A549 (cell line): Measurements from ENCODE around the gene ETV1. TPM values are rescaled to one million over a fixed set of nuclear protein-coding genes. Genes with fewer than 3 reads are reported as not detected.

Experiments used
- ATAC-seq, 2 experiments: fragments of 200-7000 bp in 1 of 2; fragments of >200 bp in 1 of 2; cut with Nextera tagmentation in 1 of 2; cut with Tn5 transposase in 1 of 2; 3 replicates each; pipeline versions ENCODE4 v1.8.0 to v1.9.1; 2018 to 2020; ENCODE audit warnings: mild to moderate bottlenecking in 1 of 2, moderate library complexity in 1 of 2
- CTCF ChIA-PET: fragments of 300-600 bp; sonication (Branson Sonifier 250); formaldehyde crosslinking; extraction: SDS; loops from one replicate; lab custom pipeline; 2021; ENCODE audit warnings: antibody characterized with exemption, inconsistent platforms; lab: Yijun Ruan, JAX
- POLR2A ChIA-PET: fragments of 350-600 bp; formaldehyde crosslinking; extraction: SDS; loops from one replicate; lab custom pipeline; 2021; ENCODE audit warnings: antibody characterized with exemption, inconsistent platforms; lab: Yijun Ruan, JAX
- DNase-seq, 2 experiments: peaks; one replicate each; pipeline versions ENCODE4 v3.0.0 to v3.0.0-alpha.2; 2011 to 2016; ENCODE audit warnings: low read depth in 1 of 2, low spot score in 1 of 2
- FAIRE-seq: peaks from 2 replicates; lab custom pipeline; 2011; peaks lifted over from hg19 to GRCh38; lab: Jason Lieb, UNC
- H3K27ac ChIP-seq, 2 experiments: fragments of >200 bp; sonication (Bioruptor Twin); formaldehyde crosslinking; 3 replicates each; pipeline ENCODE4 v1.5.1; 2016 to 2017
- H3K4me1 ChIP-seq: fragments of >200 bp; sonication (Bioruptor Twin); formaldehyde crosslinking; 3 replicates; pipeline ENCODE4 v1.6.1; 2016
- H3K4me2 ChIP-seq: fragments of >200 bp; sonication (Bioruptor Twin); formaldehyde crosslinking; 3 replicates; pipeline ENCODE4 v1.6.1; 2016
- H3K4me3 ChIP-seq: fragments of >200 bp; sonication (Bioruptor Twin); formaldehyde crosslinking; 3 replicates; pipeline ENCODE4 v1.5.1; 2016
- H3K9me3 ChIP-seq: fragments of >200 bp; sonication (Bioruptor Twin); formaldehyde crosslinking; 3 replicates; pipeline ENCODE4 v1.6.1; 2016
- CBX2 ChIP-seq: fragments of 200-600 bp; sonication (generic); IDR thresholded peaks from 2 replicates; pipeline ENCODE4 v1.6.1; 2016; ENCODE audit warnings: low read depth, mild to moderate bottlenecking, borderline replicate concordance
- EHMT2 ChIP-seq: fragments of 200-600 bp; sonication (generic); IDR thresholded peaks from 2 replicates; pipeline ENCODE4 v1.6.1; 2016; ENCODE audit warnings: antibody characterized with exemption, low read depth, mild to moderate bottlenecking, moderate library complexity
- EP300 ChIP-seq, 2 experiments: fragments of >200 bp; sonication (Bioruptor Twin); formaldehyde crosslinking; IDR thresholded peaks; 2 replicates in 1 of 2; 3 replicates in 1 of 2; pipeline ENCODE4 v1.6.1; 2016 to 2017
- ESRRA ChIP-seq: fragments of 150-350 bp; IDR thresholded peaks from 2 replicates; pipeline ENCODE4 v1.6.1; 2014; ENCODE audit warnings: mild to moderate bottlenecking, low read length, borderline replicate concordance
- HDAC2 ChIP-seq: fragments of 200-600 bp; sonication (generic); IDR thresholded peaks from 2 replicates; pipeline ENCODE4 v1.6.1; 2016
- JUN ChIP-seq, 2 experiments: fragments of >200 bp; sonication (Bioruptor Twin); formaldehyde crosslinking; IDR thresholded peaks; 2 replicates in 1 of 2; 3 replicates in 1 of 2; pipeline ENCODE4 v1.6.1; 2016 to 2017
- MAFK ChIP-seq: fragments of 450-650 bp; IDR thresholded peaks from 2 replicates; pipeline ENCODE4 v1.6.1; 2014; ENCODE audit not compliant: partially characterized antibody
- MAZ ChIP-seq: fragments of 150-350 bp; IDR thresholded peaks from 2 replicates; pipeline ENCODE4 v1.6.1; 2014; ENCODE audit warnings: antibody characterized with exemption, low read depth, low read length, borderline replicate concordance
- MYC ChIP-seq: IDR thresholded peaks from 2 replicates; pipeline ENCODE4 v1.6.1; 2012; ENCODE audit warnings: mild to moderate bottlenecking, inconsistent platforms, low read length, improper control_type of control experiment, borderline replicate concordance
- PHF8 ChIP-seq: fragments of 200-600 bp; sonication (generic); IDR thresholded peaks from 2 replicates; pipeline ENCODE4 v1.6.1; 2016; ENCODE audit warnings: low read depth, mild to moderate bottlenecking, antibody characterized with exemption, moderate library complexity, borderline replicate concordance
- POLR2AphosphoS2 ChIP-seq: conservative IDR thresholded peaks from 2 replicates; pipeline ENCODE4 v1.6.1; 2012; ENCODE audit warnings: low read length, improper control_type of control experiment, inconsistent platforms
- RAD21 ChIP-seq, 2 experiments: fragments of >200 bp in 1 of 2; sonication (Bioruptor Twin) in 1 of 2; formaldehyde crosslinking in 1 of 2; IDR thresholded peaks in 1 of 2; conservative IDR thresholded peaks in 1 of 2; 2 replicates in 1 of 2; 3 replicates in 1 of 2; pipeline ENCODE4 v1.6.1; 2012 to 2018; ENCODE audit warnings: inconsistent platforms in 1 of 2
- RCOR1 ChIP-seq: fragments of 150-350 bp; IDR thresholded peaks from 2 replicates; pipeline ENCODE4 v1.6.1; 2014; ENCODE audit warnings: antibody characterized with exemption, low read length, low read depth
- RNF2 ChIP-seq: fragments of 200-600 bp; sonication (generic); IDR thresholded peaks from 2 replicates; pipeline ENCODE4 v1.6.1; 2016; ENCODE audit warnings: low read depth, mild to moderate bottlenecking, antibody characterized with exemption, moderate library complexity, borderline replicate concordance
- SMC3 ChIP-seq: fragments of >200 bp; sonication (Bioruptor Twin); formaldehyde crosslinking; IDR thresholded peaks from 3 replicates; pipeline ENCODE4 v1.6.1; 2018; ENCODE audit warnings: inconsistent platforms
- SREBF2 ChIP-seq: fragments of 450-650 bp; IDR thresholded peaks from 2 replicates; pipeline ENCODE4 v1.6.1; 2014; ENCODE audit warnings: mild to moderate bottlenecking, moderate library complexity
- ZC3H11A ChIP-seq: fragments of 450-650 bp; IDR thresholded peaks from 2 replicates; pipeline ENCODE4 v1.6.1; 2014; ENCODE audit warnings: antibody characterized with exemption, mild to moderate bottlenecking
- ZFP36 ChIP-seq: fragments of 450-650 bp; IDR thresholded peaks from 2 replicates; pipeline ENCODE4 v1.6.1; 2014; ENCODE audit warnings: borderline replicate concordance; ENCODE audit not compliant: partially characterized antibody
- ZNF302 ChIP-seq: fragments of 250-450 bp; sonication (Bioruptor Pico); IDR thresholded peaks from 2 replicates; pipeline ENCODE4 v1.9.0; 2021; ENCODE audit warnings: inconsistent platforms, mild to moderate bottlenecking, moderate library complexity
- ZSCAN20 ChIP-seq: fragments of 250-450 bp; sonication (Bioruptor Pico); IDR thresholded peaks from 2 replicates; pipeline ENCODE4 v1.8.0; 2022; ENCODE audit warnings: mild to moderate bottlenecking, moderate library complexity
- WGBS: methylation state at CpG from one replicate; pipeline ENCODE4 v1.1.6; 2017; ENCODE audit errors: missing lambda C conversion rate; 5-methylcytosine and 5-hydroxymethylcytosine counted together
- polyA plus RNA-seq, 4 experiments: library from polyadenylated mRNA; depleted of rRNA in 3 of 4; stranded (reverse); fragments of >200 nt; fragmentation: RNase III in 1 of 4; extraction: RNeasy Plus Mini Kit Qiagen cat#74134 plus additional on column Dnase treatment in 1 of 4; gene quantifications; 2 replicates in 3 of 4; 3 replicates in 1 of 4; pipeline ENCODE4 v1.2.3, GENCODE V29; 2011 to 2017
- TF ChIP-seq, protein P1 (sequence below): fragments of 250-450 bp; sonication (Bioruptor Pico); IDR thresholded peaks from 2 replicates; pipeline ENCODE4 v1.5.0; 2020; ENCODE audit warnings: low read depth, mild to moderate bottlenecking, moderate library complexity
- TF ChIP-seq, protein P2 (sequence below): IDR thresholded peaks from 2 replicates; pipeline ENCODE4 v1.6.1; 2012
- TF ChIP-seq, protein P3 (sequence below): IDR thresholded peaks from 2 replicates; pipeline ENCODE4 v1.6.1; 2012
- TF ChIP-seq, protein P4 (sequence below): fragments of 450-650 bp; IDR thresholded peaks from 2 replicates; pipeline ENCODE4 v1.6.1; 2014; ENCODE audit warnings: antibody characterized with exemption
- TF ChIP-seq, protein P5 (sequence below): fragments of >200 bp; sonication (Bioruptor Twin); formaldehyde crosslinking; IDR thresholded peaks from 3 replicates; pipeline ENCODE4 v1.6.1; 2016
- TF ChIP-seq, protein P6 (sequence below): fragments of >200 bp; sonication (Bioruptor Twin); formaldehyde crosslinking; IDR thresholded peaks from 3 replicates; pipeline ENCODE4 v1.5.1; 2016

ETV1 gene
- polyA plus RNA-seq, 2 of the 4 experiments (the other 2 are of a cell fraction), result 1.3 to 6.2 TPM

DNA sequence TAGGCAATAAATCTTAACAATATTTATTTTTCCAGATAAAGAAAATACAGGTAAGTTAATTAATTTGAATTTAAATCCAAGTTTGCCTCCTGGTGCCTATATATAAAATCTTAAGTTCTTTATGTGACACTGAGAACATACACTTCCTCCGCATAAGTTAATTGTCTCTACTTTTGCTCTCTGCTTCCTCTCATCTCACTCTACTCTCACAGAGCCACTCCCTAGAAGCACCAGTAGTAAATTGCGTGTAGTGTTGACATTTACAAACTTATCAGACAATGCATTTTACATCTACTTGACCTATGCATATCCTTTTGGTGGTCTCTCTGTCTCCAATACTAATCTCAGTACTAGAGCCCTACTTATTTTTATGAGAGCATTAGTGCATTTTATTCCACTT lies 144.5 kb downstream of the ETV1 start:
- Histone ChIP-seq H3K4me1 (no peaks in the 10 kb centered on the region), H3K4me2 (no peak overlapping the region), H3K4me3 (no peak overlapping the region), H3K27ac (no peak overlapping the region), H3K9me3 (no peaks in the 10 kb centered on the region)
- no peak for TF ChIP-seq ZFP36
- TF ChIP-seq MYC, result no peak
- TF ChIP-seq POLR2AphosphoS2, result no peak
- no peak for TF ChIP-seq RAD21 (conservative IDR thresholded peaks at IDR 0.05 in 1 of 2, IDR thresholded peaks at IDR 0.05 in 1 of 2)
- no peak for TF ChIP-seq MAZ
- TF ChIP-seq CBX2, result no peak
- TF ChIP-seq RCOR1, result no peak
- no peak for TF ChIP-seq SMC3
- no peak for TF ChIP-seq ESRRA
- TF ChIP-seq, protein P1, sequence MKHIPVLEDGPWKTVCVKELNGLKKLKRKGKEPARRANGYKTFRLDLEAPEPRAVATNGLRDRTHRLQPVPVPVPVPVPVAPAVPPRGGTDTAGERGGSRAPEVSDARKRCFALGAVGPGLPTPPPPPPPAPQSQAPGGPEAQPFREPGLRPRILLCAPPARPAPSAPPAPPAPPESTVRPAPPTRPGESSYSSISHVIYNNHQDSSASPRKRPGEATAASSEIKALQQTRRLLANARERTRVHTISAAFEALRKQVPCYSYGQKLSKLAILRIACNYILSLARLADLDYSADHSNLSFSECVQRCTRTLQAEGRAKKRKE (CRISPR knock-in tag), result no peak
- TF ChIP-seq ZC3H11A, result no peak
- no peak for TF ChIP-seq MAFK
- TF ChIP-seq, protein P2, sequence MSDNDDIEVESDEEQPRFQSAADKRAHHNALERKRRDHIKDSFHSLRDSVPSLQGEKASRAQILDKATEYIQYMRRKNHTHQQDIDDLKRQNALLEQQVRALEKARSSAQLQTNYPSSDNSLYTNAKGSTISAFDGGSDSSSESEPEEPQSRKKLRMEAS, result no peak
- ATAC-seq, result no peak
- FAIRE-seq, result no peak
- WGBS, result 81% methylated on average over 2 of the region's 2 CpGs
- ChIA-PET POLR2A (no interaction called here), CTCF (no interaction called here)
- no peak for DNase-seq

DNA sequence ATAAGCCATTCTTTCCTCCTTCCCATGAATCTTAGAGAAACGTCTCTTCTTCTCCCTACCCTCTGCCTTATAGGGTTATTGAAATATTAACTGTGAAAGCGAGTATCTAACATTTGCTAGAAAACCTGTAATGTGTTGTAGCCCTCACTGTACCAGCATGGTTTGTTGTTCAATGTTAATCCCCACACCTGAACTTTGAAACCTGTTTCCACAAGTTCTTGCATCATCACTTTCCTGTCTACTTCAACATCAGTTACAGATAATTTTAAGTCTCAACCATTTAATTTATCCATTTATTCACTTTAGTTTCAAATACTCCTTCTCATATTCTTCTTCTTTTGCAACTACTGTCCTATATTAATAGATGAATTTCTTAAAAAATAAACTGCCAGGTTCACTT lies 148.2 kb downstream of the ETV1 start:
- ChIA-PET POLR2A (no interaction called here), CTCF (no interaction called here)

More for the DNA sequence above, 148.2 kb downstream of the ETV1 start:
- no peak overlapping the region for H3K4me2 ChIP-seq
- DNase-seq (no peak), ATAC-seq (no peak)
- no peak overlapping the region for H3K4me3 ChIP-seq
- no peaks in the 10 kb centered on the region for H3K9me3 ChIP-seq
- 4% methylated on average over 2 of the region's 2 CpGs for WGBS
- TF ChIP-seq EP300 (IDR thresholded peaks at IDR 0.05), result no peak
- TF ChIP-seq, protein P3, sequence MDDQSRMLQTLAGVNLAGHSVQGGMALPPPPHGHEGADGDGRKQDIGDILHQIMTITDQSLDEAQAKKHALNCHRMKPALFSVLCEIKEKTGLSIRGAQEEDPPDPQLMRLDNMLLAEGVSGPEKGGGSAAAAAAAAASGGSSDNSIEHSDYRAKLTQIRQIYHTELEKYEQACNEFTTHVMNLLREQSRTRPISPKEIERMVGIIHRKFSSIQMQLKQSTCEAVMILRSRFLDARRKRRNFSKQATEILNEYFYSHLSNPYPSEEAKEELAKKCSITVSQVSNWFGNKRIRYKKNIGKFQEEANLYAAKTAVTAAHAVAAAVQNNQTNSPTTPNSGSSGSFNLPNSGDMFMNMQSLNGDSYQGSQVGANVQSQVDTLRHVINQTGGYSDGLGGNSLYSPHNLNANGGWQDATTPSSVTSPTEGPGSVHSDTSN, result no peak
- TF ChIP-seq, protein P4, sequence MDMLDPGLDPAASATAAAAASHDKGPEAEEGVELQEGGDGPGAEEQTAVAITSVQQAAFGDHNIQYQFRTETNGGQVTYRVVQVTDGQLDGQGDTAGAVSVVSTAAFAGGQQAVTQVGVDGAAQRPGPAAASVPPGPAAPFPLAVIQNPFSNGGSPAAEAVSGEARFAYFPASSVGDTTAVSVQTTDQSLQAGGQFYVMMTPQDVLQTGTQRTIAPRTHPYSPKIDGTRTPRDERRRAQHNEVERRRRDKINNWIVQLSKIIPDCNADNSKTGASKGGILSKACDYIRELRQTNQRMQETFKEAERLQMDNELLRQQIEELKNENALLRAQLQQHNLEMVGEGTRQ, result no peak
- no peak for TF ChIP-seq PHF8
- TF ChIP-seq, protein P2, result no peak
- no peak for TF ChIP-seq ZNF302
- TF ChIP-seq, protein P1 (CRISPR knock-in tag), result no peak
- no peak for TF ChIP-seq JUN (IDR thresholded peaks at IDR 0.05)
- no peak for TF ChIP-seq RNF2
- no peak for TF ChIP-seq SREBF2
- no peak for TF ChIP-seq EHMT2
- TF ChIP-seq, protein P5, sequence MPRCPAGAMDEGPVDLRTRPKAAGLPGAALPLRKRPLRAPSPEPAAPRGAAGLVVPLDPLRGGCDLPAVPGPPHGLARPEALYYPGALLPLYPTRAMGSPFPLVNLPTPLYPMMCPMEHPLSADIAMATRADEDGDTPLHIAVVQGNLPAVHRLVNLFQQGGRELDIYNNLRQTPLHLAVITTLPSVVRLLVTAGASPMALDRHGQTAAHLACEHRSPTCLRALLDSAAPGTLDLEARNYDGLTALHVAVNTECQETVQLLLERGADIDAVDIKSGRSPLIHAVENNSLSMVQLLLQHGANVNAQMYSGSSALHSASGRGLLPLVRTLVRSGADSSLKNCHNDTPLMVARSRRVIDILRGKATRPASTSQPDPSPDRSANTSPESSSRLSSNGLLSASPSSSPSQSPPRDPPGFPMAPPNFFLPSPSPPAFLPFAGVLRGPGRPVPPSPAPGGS, result no peak
- TF ChIP-seq ZSCAN20, result no peak
- TF ChIP-seq ZFP36, result no peak
- TF ChIP-seq, protein P6, sequence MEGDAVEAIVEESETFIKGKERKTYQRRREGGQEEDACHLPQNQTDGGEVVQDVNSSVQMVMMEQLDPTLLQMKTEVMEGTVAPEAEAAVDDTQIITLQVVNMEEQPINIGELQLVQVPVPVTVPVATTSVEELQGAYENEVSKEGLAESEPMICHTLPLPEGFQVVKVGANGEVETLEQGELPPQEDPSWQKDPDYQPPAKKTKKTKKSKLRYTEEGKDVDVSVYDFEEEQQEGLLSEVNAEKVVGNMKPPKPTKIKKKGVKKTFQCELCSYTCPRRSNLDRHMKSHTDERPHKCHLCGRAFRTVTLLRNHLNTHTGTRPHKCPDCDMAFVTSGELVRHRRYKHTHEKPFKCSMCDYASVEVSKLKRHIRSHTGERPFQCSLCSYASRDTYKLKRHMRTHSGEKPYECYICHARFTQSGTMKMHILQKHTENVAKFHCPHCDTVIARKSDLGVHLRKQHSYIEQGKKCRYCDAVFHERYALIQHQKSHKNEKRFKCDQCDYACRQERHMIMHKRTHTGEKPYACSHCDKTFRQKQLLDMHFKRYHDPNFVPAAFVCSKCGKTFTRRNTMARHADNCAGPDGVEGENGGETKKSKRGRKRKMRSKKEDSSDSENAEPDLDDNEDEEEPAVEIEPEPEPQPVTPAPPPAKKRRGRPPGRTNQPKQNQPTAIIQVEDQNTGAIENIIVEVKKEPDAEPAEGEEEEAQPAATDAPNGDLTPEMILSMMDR, result no peak
- TF ChIP-seq HDAC2, result no peak
- TF ChIP-seq, all 56 proteins: peak for 0
- H3K4me1 ChIP-seq, result no peaks in the 10 kb centered on the region
- H3K27ac ChIP-seq, result no peak overlapping the region
- FAIRE-seq, result no peak
